ENCODE data around the gene SOCS1. TPM values are rescaled to one million over a fixed set of nuclear protein-coding genes. Genes with fewer than 3 reads are reported as not detected.
A peak's percentile ranks its signal among the peaks of the same experiment; 100 is the strongest.
"Not testable (repeated sequence)": the region's sequence is repeated elsewhere in the genome, so short reads cannot be mapped to it uniquely, and the experiment has no call there.

Gene SOCS1, protein sequence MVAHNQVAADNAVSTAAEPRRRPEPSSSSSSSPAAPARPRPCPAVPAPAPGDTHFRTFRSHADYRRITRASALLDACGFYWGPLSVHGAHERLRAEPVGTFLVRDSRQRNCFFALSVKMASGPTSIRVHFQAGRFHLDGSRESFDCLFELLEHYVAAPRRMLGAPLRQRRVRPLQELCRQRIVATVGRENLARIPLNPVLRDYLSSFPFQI
- 0.26 and 0.51 TPM in 2 replicates for total RNA-seq

DNA sequence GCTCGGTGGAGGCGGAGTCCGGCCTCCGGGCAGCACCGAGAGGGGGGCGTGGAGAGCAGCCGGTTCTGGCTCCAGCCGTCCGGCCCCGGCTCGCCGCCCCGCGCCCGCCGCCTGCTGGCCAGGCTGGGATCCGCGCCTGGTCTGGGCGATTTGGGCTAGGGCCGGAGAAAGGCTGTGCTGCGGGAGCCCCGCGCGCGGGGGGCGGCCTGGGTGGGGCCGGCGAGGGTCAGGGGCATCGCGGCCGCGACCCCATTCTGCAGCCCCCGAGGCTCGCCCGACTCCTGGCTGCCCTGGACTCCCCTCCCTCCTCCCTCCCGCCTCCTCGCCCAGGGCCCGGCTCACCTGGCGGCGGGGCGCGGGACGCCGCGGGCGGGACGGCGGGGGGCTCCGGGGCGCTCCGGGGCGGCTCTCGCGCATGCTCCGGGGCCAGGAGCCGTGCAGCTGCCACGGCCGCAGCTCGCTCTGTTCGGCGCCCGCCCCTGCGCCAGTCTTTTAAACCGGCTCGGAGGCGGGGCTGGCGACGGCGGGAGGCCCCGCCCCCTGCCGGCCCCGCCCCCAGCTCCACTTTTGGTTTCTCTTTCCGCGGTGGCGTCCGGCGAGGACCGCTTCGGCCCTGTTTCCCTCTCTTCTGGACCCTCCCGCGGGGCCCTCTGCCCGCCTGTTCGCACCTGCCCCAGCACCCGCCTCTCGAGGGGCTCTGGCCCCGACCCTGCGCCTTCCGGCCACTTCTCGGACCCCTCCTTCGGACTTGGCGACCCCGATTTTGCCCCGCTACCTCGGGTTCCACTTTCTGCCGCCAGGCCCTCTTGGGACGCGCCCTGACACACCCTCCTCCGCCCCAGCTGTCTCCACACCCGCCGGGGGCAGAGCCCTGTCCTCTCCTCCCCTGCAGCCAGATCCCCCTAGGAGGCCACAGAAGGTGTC lies at the start of gene SOCS1:
Gene SOCS1 (minus strand): TSS at position 468 of the 924 bp plus-strand sequence. CDS start 726 bp downstream, outside the sequence.
- peak; percentile 40 to 81 for DNase-seq (ENCODE audit: low read depth in 2 of 2)

DNA sequence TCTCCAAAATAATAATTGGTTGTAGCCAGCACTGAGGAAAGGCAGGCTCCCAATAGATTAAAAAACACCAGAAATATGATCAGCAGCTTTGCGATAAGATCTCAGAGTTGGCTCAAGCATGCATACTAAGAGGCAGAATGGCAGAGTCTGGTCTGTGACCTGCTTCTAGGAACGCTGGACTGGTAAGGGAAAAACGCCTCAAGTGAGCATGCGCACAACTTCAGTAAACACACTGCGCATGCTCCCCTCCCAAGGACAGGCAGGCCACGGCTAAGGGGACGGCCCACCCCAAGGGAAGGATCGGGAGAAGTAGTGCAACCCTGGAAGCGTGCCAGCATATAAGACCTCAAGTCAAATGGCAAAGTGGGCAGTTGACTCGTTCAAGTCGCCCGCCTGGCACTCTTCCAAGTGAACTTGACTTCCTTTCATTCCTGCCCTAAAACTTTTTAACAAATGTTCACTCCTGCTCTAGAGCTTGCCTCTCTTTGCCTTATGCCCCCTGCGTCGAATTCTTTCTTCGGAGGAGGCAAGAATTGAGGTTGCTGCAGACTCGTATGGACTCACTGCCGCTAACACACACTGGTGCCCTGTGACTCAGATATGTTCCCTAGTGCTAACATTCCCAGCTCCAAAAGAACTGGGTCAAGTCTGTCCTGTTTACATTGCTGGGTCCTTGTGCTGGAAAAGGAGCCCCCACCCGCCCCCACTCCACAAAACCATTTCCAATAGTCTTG lies 47.6 kb upstream of the SOCS1 start:
- DNase-seq (ENCODE audit: low read depth in 2 of 2), result no peak

DNA sequence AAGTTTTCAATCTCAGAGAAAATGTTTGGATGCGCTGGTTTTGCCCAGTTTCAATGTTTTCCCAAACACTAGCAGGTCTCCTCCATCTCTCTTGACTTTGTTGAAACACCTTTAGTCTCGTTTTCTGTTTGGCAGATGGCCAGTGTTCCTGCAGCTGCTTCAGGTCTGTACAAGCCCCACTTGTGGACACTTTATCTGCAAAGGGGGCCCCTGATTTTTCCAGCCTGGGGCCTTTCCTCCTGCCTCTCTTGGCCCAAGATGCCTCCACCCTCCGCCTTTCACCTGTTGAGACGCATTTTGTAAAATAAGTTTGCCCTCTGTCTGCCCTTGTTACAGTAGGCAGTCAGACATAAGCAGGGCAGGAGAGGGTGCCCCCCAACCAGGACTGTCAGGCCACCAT lies 47.0 kb upstream of the SOCS1 start:
- no peak for DNase-seq (ENCODE audit: low read depth in 2 of 2)

DNA sequence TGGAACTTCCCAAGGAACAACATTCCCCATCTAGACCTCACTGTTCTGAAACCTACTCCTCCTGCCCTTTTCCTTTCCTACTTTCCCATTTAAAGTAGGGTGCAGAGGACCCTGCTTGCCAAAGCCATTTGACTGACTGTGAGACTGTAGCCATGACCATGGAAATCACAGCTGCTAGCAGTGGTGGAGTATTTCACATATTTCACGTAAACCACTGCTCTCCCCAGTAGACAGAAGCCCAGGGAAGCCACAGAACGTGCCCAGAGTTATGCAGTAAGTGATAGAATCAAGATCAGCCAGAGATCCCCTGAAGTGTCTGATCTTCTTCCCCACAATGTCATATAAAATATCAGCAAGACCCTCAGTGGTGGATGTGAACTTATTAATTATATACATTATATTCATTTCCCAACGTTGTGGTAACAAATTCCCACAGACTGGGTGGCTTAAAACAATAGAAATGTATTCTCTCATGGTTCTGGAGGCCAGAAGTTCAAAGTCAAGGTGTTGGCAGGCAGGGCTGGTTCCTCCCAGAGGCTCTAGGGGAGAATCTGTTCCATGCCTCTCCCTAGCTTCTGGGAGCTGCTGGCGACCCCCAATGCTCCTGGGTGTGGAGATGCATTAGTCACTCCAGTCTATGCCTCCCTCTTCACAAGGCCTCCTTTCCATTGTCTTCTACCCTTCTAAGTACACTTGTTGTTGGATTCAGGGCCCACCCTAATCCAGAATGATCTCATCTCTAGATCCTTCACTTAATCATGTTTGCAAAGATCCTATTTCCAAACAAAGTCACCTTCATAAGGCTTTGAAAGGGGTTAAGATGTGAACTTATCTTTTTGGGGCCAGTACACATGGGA lies 45.9 kb upstream of the SOCS1 start:
- DNase-seq (ENCODE audit: low read depth in 2 of 2), result no peak

DNA sequence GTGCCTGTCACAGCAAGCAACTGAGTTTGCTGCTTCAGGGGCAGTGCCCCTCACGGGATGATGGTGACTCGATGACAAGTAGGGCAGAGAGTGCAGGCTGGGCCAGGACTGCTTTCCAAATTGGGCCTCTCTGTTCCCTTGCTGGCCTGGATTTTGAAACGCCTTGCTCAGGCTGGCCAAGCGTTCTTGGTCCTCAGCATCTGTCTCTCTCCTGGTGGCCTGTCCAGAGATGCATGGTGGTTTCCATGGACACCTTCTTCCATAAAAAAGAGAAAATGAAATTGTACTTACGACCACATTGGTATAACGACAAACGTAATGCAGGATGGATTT lies 44.5 kb upstream of the SOCS1 start:
- no peak for DNase-seq (ENCODE audit: low read depth in 2 of 2)

DNA sequence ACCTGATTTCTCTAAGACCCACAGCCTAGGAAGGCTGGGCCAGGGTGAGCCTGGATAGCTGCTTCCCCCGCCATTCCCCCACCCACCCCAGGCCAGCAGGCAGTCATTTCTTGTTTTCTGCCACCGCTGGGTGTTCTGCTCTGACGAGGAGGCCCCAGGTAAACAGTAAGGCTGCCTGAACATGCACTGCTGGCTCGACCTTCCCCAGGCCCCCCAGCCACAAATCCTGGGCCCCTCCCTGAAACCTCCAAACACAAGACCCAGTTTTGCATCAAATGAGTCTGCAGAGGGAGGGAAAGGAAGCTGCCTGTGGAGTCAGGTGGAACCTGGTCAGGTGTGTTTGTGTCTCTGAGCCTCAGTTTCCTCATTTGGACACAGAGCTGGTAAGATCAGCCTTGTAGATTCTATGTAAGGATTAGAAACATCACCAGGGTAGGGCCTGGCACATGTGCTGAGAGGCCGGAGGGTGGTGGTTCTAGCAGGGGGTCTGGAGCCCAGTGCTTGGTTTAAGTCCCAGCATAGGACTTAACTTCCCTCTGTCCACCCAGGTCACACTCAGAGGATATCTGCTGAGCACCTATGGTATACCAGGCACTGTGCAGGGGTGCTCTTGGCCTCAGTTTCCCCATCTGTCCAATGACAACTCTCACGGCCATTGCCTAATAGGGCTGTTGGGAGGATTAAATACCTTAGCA lies 44.0 kb upstream of the SOCS1 start:
- DNase-seq (ENCODE audit: low read depth in 2 of 2), result no peak

DNA sequence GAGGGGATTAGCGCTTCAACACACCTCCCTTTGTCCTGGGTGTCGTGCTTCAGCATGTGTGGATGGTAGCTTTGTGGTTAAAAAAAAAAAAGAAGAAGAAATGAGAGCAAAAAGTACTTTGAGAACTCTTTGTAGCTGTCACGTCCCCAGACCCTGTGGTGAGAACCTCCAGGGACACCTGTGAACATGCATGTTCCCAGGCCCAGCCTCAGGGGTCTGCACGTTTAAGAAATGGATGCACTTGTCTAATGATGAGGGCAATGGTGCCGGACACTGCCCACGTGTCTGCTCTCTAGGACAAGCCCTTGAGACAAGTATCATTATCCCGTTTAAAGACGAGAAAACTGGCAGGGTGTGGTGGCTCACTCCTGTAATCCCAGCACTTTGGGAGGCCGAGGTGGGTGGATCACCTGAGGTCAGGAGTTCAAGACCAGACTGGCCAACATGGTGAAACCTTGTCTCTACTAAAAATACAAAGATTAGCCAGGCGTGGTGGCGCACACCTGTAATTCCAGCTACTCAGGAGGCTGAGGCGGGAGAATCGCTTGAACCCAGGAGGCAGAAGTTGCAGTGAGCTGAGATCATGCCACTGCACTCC lies 43.0 kb upstream of the SOCS1 start:
- DNase-seq (ENCODE audit: low read depth in 2 of 2), result not testable (repeated sequence)

DNA sequence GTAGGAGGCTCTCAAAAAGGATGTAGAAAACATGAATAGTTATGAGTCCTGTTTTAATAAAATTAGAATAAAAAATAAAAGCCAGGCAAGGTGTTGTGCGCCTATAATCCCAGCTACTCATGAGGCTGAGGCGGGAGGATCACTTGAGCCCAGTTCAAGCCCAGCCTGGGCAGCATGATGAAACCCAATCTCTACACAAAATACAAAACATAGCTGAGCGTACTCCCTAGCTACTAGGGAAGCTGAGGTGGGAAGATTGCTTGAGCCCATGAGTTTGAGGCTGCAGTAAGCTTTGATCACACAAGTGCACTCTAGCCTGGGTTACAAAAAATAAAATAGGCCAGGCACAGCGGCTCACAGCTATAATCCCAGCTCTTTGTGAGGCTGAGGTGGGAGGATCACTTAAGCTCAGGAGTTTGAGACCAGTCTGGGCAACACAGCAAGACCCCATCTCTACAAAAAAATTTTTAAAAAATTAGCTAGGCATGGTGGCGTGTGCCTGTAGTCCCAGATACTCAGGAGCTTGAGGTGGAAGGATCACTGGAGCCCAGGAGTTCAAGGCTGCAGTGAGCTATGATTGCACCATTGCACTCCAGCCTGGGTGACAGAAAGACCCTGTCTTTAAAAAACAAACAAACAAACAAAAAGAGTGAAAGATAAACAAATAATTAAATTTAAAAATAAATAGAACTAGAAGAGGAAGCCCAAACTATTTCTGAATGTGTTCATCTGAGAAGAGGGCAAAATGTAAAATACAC lies 42.3 kb upstream of the SOCS1 start:
- DNase-seq (ENCODE audit: low read depth in 2 of 2), result no peak

DNA sequence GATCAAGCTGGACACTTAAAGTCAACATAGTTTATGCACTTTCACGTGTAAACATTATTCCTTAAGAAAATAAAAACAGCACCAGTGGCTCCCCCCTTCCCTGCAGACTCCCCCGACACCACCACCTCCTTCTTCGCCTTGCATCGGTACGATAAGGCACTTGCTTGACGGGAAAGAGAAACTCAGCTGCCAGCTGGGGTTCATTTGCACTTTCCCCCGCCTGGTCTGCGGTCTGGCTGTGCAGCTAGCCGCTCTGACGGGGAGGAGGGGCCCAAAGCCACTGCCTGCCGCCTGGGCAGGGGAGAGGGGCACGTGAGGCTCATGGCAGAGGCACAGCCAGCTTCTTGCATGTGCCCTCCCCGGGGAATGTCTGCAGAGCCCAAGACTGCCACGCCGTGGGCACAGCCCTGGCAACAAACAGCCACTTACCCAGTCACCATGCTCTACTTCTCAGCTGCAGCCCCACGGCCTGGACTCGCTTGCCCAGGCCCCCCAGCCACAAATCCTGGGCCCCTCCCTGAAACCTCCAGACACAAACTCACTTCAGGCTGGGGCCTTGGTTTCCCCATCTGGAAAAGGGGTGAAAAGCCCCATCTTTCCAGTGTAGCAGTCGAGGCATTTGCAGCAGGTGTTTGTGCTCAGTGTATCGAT lies 41.6 kb upstream of the SOCS1 start:
- no peak for DNase-seq (ENCODE audit: low read depth in 2 of 2)

DNA sequence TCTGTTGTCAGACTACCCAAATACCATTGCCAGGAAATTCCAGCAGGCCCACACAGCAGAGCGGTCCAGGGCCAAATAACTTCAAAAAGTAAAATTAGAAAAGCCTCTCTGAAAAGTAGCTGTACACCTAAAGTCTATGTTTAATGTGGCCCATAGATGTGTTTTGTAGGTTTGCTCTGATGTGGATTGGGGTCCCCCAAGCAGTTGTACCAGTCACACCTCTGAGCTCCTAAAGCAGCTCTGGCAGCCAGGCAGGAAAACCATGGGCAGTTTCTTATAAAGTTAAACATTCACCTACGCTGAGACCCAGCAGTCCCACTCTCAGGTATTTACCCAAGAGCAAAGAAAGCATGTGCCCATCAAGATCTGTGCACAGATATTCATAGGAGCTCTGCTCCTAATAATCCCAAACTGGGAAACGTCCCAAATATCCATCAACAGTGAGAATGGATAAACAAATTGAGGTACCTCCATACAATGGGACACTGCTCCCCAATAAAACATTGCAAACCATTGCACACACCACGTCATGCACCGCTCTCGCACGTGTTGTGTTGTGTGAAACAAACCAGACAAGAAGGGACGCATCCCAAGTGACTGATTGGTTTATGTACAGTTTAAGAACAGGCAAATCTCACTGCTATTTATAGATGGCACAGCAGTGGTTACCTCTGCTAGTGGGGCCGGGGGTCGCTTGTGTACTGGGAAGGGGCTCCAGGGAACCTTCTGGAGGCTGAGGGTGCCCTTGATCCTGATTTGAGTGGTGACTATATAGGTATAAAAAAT lies 40.9 kb upstream of the SOCS1 start:
- no peak for DNase-seq (ENCODE audit: low read depth in 2 of 2)

DNA sequence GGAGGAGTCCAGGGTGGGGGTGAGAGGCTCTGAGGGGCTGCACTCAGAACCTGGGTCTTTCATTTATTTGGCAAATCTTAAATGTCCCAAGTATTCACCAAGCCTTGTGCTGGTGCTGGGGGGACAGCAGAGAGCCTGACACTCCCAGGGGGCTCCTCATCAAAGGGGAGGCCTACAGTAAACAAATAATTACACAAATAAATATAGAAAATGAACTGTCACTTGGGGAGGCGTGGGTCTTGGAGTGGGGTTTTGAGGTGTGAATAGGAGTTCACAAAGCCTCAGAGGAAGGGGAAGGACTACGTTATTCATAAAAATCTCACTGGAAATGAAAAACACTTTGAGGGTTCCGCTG lies 40.3 kb upstream of the SOCS1 start:
- DNase-seq (ENCODE audit: low read depth in 2 of 2), result no peak

DNA sequence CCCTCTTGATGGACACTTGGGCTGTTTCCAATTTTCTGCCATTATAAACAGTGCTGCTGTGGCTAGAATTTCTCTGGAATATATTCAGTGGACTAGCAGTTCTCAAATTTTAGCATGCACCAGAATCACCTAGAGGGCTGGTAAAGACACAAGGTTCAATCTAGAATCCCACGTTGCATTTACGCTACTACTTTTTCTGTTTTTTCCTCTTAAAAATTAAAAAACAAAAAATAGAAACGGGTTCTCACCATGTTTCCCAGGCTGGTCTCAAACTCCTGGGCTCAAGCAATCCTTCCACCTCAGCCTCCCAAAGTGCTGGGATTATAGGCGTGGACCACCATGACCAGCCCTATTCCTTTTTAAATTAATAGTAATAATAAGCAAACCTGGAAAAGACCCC lies 39.7 kb upstream of the SOCS1 start:
- no peak for DNase-seq (ENCODE audit: low read depth in 2 of 2)

DNA sequence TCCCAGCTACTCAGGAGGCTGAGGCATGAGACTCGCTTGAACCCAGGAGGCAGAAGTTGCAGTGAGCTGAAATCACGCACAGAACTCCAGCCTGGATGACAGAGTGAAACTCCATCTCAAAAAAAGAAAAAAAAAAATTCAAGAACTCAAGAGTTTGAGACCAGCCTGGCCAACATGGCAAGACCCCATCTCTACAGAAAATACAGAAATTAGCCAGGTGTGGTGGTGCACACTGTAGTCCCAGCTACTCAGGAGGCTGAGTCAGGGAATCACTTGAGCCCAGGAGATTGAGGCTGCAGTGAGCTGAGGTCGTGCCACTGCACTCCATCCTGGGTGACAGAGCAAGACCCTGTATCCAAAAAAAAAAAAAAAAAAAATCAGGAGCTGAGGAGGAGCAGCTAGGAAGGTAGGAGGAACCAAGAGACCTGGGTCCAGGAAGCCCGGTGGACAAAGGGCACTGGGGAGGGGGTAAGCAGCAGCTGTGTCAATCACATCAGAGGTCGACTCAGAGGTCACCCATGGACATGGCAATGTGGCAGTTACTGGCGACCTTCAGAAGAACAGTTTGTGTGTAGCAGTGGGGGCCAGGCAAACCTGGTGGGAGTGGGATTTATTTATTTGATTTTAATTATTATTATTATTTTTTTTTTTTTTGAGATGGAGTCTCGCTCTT lies 36.2 kb upstream of the SOCS1 start:
- no peak for DNase-seq (ENCODE audit: low read depth in 2 of 2)

DNA sequence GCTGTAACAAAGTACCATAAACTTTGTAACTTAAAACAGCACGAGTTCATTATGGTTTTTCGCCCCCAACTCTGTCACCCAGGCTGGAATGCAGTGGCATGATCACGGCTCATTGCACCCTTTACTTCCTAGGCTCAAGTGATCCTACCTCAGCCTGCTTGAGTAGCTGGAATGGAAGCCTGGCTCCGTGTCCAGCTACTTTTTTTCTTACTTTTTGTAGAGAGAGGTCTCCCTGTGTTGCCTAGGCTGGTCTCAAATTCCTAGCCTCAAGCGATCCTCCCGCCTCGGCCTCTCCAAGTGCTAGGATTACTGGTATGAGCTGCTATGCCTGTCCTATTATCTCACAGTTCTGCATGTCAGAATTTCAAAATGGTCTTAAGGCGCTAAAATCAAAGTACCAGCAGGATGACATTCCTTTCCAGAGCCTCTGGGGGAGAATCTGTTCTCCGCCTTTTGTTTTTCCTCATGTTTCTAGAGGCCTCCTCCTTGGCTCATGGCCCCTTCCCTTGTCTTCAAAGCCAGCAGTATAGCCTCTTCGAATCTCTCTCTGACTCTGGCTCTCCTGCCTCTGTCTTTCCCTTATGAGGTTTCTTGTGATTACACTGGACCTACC lies 35.2 kb upstream of the SOCS1 start:
- DNase-seq (ENCODE audit: low read depth in 2 of 2), result no peak

DNA sequence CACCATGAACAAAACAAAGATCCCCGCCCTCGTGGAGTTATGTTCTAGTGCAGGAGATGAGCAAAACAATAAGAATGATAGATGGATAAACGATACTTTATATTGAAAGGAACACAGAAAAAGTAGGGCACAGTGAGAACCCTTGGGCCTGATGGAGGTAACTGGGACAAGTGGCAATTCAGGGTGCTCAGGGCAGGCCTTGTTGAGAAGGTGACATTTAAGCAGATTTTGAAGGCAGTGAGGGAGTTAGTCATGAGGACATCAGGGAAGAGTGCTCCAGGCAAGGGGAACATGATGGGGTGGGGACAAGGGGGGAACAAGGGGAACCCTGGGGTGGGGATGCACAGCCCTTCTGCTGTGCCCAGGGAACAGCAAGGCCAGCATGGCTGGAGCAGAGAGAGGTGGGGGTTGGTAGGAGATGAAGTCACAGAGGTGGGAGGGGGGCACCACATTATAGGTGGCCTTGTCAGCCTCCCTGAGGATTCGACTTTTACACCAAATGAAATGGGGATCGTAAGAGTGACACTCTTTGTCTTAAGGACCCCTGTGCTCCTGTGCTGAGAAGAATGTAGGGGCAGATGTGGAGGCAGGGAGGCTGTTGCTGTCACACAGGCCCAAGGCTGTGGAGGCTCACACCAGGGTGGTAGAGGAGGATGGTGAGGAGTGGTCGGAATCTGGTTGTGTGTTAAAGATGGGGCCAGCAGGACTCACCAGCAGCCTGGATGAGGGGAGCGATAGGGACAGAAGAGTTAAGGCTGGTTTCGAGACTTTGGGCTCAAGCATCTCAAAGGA lies 34.3 kb upstream of the SOCS1 start:
- DNase-seq (ENCODE audit: low read depth in 2 of 2), result no peak

DNA sequence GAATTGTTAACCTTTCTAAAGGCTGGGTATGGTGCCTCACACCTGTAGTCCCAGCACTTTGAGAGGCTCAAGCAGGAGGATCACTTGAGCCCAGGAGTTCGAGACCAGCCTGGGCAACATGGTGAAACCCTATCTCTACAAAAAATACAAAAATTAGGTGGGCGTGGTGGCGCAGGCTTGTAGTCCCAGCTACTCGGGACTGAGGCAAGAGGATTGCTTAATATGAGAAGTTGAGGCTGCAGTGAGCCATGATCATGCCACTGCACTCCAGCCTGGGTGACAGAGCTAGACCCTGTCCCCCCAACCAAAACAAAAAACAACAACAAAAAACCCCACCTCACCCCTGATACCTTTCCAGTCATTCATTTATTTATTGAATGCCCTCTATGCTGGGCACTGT lies 33.7 kb upstream of the SOCS1 start:
- not testable (repeated sequence) for DNase-seq (ENCODE audit: low read depth in 2 of 2)

DNA sequence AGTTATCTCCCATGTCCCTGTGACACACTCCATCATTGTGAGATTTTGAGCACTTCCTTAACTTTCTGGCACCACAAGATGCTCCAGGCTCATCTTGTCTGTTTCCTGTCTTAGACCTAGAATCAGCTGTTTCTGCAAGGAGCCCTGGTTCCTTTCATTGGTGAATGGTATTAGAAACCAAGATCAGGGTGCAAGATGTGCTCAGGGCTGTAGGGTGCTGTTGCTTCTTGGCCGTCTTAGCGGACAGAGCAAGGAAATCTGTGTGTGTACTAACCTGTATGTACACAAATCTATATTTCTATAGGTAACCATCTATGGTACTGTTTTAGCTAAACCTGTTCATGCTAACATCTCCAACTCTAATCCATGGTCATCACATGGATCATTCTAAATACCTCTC lies 33.2 kb upstream of the SOCS1 start:
- DNase-seq (ENCODE audit: low read depth in 2 of 2), result no peak

Measured in dermis microvascular lymphatic vessel endothelial cell (primary cell).